ENCODE data around the gene CACNA1C.

- no peak for TF ChIP-seq CTCF (IDR thresholded peaks at IDR 0.05)
- no peak for TF ChIP-seq POLR2AphosphoS5 (IDR thresholded peaks at IDR 0.05)
- no peak for TF ChIP-seq EP300 (IDR thresholded peaks at IDR 0.05)
Observed at GRCh38 chr12:2138294-2138693, 85.5 kb downstream of the CACNA1C start.

All from upper lobe of left lung (tissue), 4 donors.